22Rv1 (cell line): ENCODE data around the gene DNASE1L3.

Experiments
- CTCF ChIP-seq: fragments of 450-650 bp; IDR thresholded peaks from 2 replicates; pipeline ENCODE4 v1.5.1; 2017; ENCODE audit warnings: mild to moderate bottlenecking
- ZFX ChIP-seq: fragments of 450-650 bp; IDR thresholded peaks from 2 replicates; pipeline ENCODE4 v1.6.1; 2017; ENCODE audit warnings: antibody characterized with exemption, borderline replicate concordance

- TF ChIP-seq CTCF, result no peak
- TF ChIP-seq ZFX, result no peak
Observed at GRCh38 chr3:58210761-58211460, at the start of gene DNASE1L3.
